ENCODE measurements around the gene PEA15.

The PEA15 gene

GRCh38 chr1:160232911-160233310 lies 27.7 kb downstream of the PEA15 start (continued):
- TF ChIP-seq WT1 (tag by site-specific recombination; IDR thresholded peaks at IDR 0.05) (no peak), GLI2 (tag by site-specific recombination; IDR thresholded peaks at IDR 0.05; ENCODE audit: borderline replicate concordance, low read depth) (no peak)

GRCh38 chr1:160236806-160237205 lies 31.6 kb downstream of the PEA15 start:
- H3K4me3 ChIP-seq (ENCODE audit: low read depth, low read length) = no peak overlapping the region
- H3K36me3 ChIP-seq (ENCODE audit: control insufficient read depth in 2 of 2, insufficient read depth in 1 of 2, low read length in 2 of 2) = peaks cover 45 to 95% of the 10 kb centered on the region in 2 experiments
- TF ChIP-seq AEBP2 (tag by site-specific recombination; IDR thresholded peaks at IDR 0.05; ENCODE audit: borderline replicate concordance) = no peak
- TF ChIP-seq KLF10 (tag by site-specific recombination; IDR thresholded peaks at IDR 0.05) = no peak
- TF ChIP-seq ZNF610 (tag by site-specific recombination; IDR thresholded peaks at IDR 0.05; ENCODE audit: borderline replicate concordance) = no peak
- TF ChIP-seq ZNF26 (tag by site-specific recombination; IDR thresholded peaks at IDR 0.05) = no peak
- TF ChIP-seq ZNF112 (tag by site-specific recombination; IDR thresholded peaks at IDR 0.05) = no peak
- TF ChIP-seq ZNF121 (tag by site-specific recombination; IDR thresholded peaks at IDR 0.05) = no peak
- no peak for TF ChIP-seq ZNF449 (tag by site-specific recombination; IDR thresholded peaks at IDR 0.05)
- no peak for TF ChIP-seq ZNF560 (tag by site-specific recombination; IDR thresholded peaks at IDR 0.05; ENCODE audit: borderline replicate concordance)
- TF ChIP-seq OVOL3 (tag by site-specific recombination; IDR thresholded peaks at IDR 0.05) = no peak
- TF ChIP-seq ZNF692 (tag by site-specific recombination; IDR thresholded peaks at IDR 0.05) = no peak
- no peak for TF ChIP-seq PRDM1 (tag by site-specific recombination; IDR thresholded peaks at IDR 0.05)
- no peak for TF ChIP-seq ZNF274 (IDR thresholded peaks at IDR 0.05; ENCODE audit: low read length)
- no peak for TF ChIP-seq ZNF274 (tag by site-specific recombination; IDR thresholded peaks at IDR 0.05; ENCODE audit: borderline replicate concordance)
- no peak for TF ChIP-seq ZNF768 (tag by site-specific recombination; IDR thresholded peaks at IDR 0.05)
- TF ChIP-seq ZFP41 (tag by site-specific recombination; IDR thresholded peaks at IDR 0.05; ENCODE audit: borderline replicate concordance) = no peak
- no peak for TF ChIP-seq KLF1 (tag by site-specific recombination; IDR thresholded peaks at IDR 0.05)
- TF ChIP-seq ZNF645 (tag by site-specific recombination; IDR thresholded peaks at IDR 0.05) = no peak
- TF ChIP-seq ZNF114 (tag by site-specific recombination; IDR thresholded peaks at IDR 0.05) = no peak
- TF ChIP-seq IKZF3 (tag by site-specific recombination; IDR thresholded peaks at IDR 0.05) = no peak
- H3K27ac ChIP-seq (ENCODE audit: extremely low read depth, low read depth, low read length) = no peak overlapping the region
- H3K9me3 ChIP-seq (ENCODE audit: control insufficient read depth, insufficient read depth, low read depth, low read length) = no peaks in the 10 kb centered on the region
- POLR2A ChIA-PET = no interaction called here
- no peaks in the 10 kb centered on the region for H3K4me1 ChIP-seq (ENCODE audit: control insufficient read depth, insufficient read depth, low read length)
- CTCF ChIA-PET = interaction anchor here (1.3 to 2.1 kb wide), 2 partner anchors 15 to 18 kb away, joined by 4 to 17 read pairs; no protein-coding TSS in a partner anchor
